ENCODE measurements around the gene WDR55.
"Not testable (repeated sequence)": the region's sequence is repeated elsewhere in the genome, so short reads cannot be mapped to it uniquely, and the experiment has no call there.

DNA sequence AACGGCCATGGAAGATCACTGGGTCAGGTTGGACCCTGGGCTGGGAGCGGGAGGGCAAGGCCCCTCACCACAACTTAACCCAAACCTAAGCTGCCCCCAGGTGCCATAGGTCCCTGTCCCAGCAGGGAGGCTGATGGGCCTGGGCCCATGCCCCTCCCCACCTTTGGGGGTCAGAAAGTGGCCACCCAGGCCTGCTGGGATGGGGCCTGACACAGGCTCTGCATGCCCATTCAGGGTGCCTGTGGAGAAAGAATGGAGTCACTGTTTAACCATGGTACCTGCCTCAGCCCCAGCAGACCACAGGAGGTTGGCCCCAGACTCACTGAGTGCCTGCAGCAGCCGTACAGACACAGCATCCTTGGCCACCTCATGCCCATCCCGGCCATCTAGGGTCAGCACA lies 6.3 kb downstream of the WDR55 start:
- TF ChIP-seq KAT8 (CRISPR knock-in tag; IDR thresholded peaks at IDR 0.05); ZNF44 (CRISPR knock-in tag; IDR thresholded peaks at IDR 0.05); TRIM24 (CRISPR knock-in tag; IDR thresholded peaks at IDR 0.05); TCF12 (IDR thresholded peaks at IDR 0.05); TCF12 (CRISPR knock-in tag; IDR thresholded peaks at IDR 0.05); KDM2A (CRISPR knock-in tag; IDR thresholded peaks at IDR 0.05; ENCODE audit: borderline replicate concordance, low read depth); CEBPB (IDR thresholded peaks at IDR 0.05; ENCODE audit: borderline replicate concordance, low read depth, low read length); ATF1 (CRISPR knock-in tag; IDR thresholded peaks at IDR 0.05): not testable (repeated sequence)
- TF ChIP-seq, protein P1, sequence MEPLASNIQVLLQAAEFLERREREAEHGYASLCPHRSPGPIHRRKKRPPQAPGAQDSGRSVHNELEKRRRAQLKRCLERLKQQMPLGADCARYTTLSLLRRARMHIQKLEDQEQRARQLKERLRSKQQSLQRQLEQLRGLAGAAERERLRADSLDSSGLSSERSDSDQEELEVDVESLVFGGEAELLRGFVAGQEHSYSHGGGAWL (CRISPR knock-in tag; IDR thresholded peaks at IDR 0.05) = not testable (repeated sequence)

Measured in HepG2 (cell line).